Adrenal gland (tissue), 12 donors: ENCODE results near the gene DLEC1. TPM values are rescaled to one million over a fixed set of nuclear protein-coding genes. Genes with fewer than 3 reads are reported as not detected.
A peak's percentile ranks its signal among the peaks of the same experiment; 100 is the strongest.

Experiments used
- DNase-seq, 7 donors: peaks; one replicate each; pipeline ENCODE4 v3.0.0-alpha.2; 2019 to 2020
- H3K27ac ChIP-seq, 5 donors: fragments of 200-600 bp; sonication (generic) in 4 of 5; 1 replicate in 3 of 5; 2 replicates in 2 of 5; pipeline versions ENCODE4 v1.5.1 to v1.8.0; 2016 to 2020; ENCODE audit warnings: mild to moderate bottlenecking in 1 of 5
- H3K27me3 ChIP-seq: fragments of 200-600 bp; 2 replicates; pipeline ENCODE4 v1.8.0; 2021
- H3K36me3 ChIP-seq, 2 donors: fragments of 200-600 bp; replicated peaks in 1 of 2; 1 replicate in 1 of 2; 2 replicates in 1 of 2; pipeline versions ENCODE4 v1.5.1 to v1.8.0; 2018 to 2022
- H3K4me1 ChIP-seq, 2 donors: fragments of 200-600 bp; replicated peaks in 1 of 2; 1 replicate in 1 of 2; 2 replicates in 1 of 2; pipeline versions ENCODE4 v1.5.1 to v1.8.0; 2018 to 2021
- H3K4me3 ChIP-seq, 4 donors: fragments of 200-600 bp; sonication (generic) in 3 of 4; one replicate each; pipeline ENCODE4 v1.5.1; 2016 to 2018
- H3K9me3 ChIP-seq, 3 donors: fragments of 200-600 bp; sonication (generic) in 1 of 3; replicated peaks in 1 of 3; 1 replicate in 2 of 3; 2 replicates in 1 of 3; pipeline versions ENCODE4 v1.5.1 to v1.8.0; 2016 to 2021
- POLR2A ChIP-seq, 2 donors: fragments of 450-650 bp; IDR thresholded peaks; one replicate each; pipeline ENCODE4 v1.6.1; 2017; ENCODE audit warnings: antibody characterized with exemption in 2 of 2, mild to moderate bottlenecking in 2 of 2, moderate library complexity in 1 of 2
- WGBS, 4 donors: extraction: QIAGEN DNeasy Blood & Tissue Kit in 2 of 4; methylation state at CpG; one replicate each; pipeline versions ENCODE4 v1.1.5 to v1.1.7; 2013 to 2017; 5-methylcytosine and 5-hydroxymethylcytosine counted together
- intact Hi-C, 2 donors: fragments of 100-400 bp; cut with DNase I; formaldehyde crosslinking; loops; one replicate each; pipeline versions ENCODE4 v1.14.1 to v1.15.0; 2022 to 2023
- polyA plus RNA-seq, 3 donors: library from polyadenylated mRNA; stranded (reverse); fragments of 200-250 nt in 2 of 3; fragments of 350-450 nt in 1 of 3; fragmentation: Illumina TruSeq in 1 of 3; extraction: RNeasy Lipid Tissue Mini Kit (QIAGEN cat#74804) in 1 of 3; gene quantifications; one replicate each; pipeline ENCODE4 v1.2.3, GENCODE V29; 2013 to 2014
- total RNA-seq, 9 donors: library from RNA; depleted of rRNA in 4 of 9; stranded (reverse); fragments of >200 nt in 4 of 9; fragments of 120-200 nt in 1 of 9; fragmentation: NEBNext Ultra II Directional in 1 of 9; extraction: Animal tissue kit (Norgen Biotek cat#: 25700) in 1 of 9; gene quantifications; one replicate each; pipeline versions ENCODE4 v1.1.0 to v1.2.4, GENCODE V29; 2013 to 2023
- TF ChIP-seq, protein P1 (sequence below), 6 experiments: fragments of 450-650 bp in 4 of 6; fragments of 200-600 bp in 2 of 6; sonication (generic) in 1 of 6; IDR thresholded peaks; 1 replicate in 5 of 6; 2 replicates in 1 of 6; pipeline versions ENCODE4 v1.5.1 to v1.8.0; 2016 to 2021; ENCODE audit warnings: antibody characterized with exemption in 6 of 6, mild to moderate bottlenecking in 2 of 6, moderate library complexity in 1 of 6
- donor health status: healthy with polysubstance abuse.
- donor health status: Bipolar disorder and iron deficiency.
- donor health status: DM: yes; HTN: yes; CAD: no.
- donor health status: DM: no; HTN: no; CAD: no.
- donor health status: DM: no; HTN: no; CAD: no.
- donor health status: DM: yes; HTN: yes; CAD: no.

DLEC1 gene
- total and polyA plus RNA-seq, 12 donors, result 0.18 to 2.0 (median 1.1) TPM

DNA sequence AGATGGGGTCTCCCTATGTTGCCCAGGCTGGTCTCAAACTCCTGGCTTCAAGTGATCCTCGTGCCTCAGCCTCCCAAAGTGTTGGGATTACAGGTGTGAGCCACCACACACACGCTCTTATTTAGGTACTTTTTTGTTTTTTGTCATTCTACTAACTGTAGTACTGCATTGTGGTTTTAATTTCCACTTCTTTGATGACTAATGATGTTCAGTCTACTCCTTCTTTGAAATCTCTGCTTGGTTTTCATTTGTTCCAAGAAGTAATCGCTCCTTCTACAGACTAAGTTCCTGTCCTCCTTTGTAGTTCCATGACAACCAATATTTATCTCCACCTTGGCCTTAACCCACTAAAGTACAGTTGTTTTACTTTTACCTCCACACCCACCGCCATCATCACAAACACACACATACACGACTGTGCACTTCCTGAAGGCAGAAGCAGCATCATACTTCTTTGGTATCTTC is 529 bp upstream of the DLEC1 start:
- no peaks in the 10 kb centered on the region for H3K9me3 ChIP-seq
- H3K4me3 ChIP-seq, result peak overlapping the region in 1 of 4 donors; percentile 51
- no peak overlapping the region for H3K27ac ChIP-seq
- H3K27me3 ChIP-seq, result no peaks in the 10 kb centered on the region
- 79 to 93% (median 86%) methylated on average over 5 of the region's 5 CpGs for WGBS, 4 donors
- no peaks in the 10 kb centered on the region for H3K36me3 ChIP-seq
- no peaks in the 10 kb centered on the region for H3K4me1 ChIP-seq
- DNase-seq, result peak in 1 of 7 donors; percentile 4
- intact Hi-C loops, result no loop called here
- no peak for TF ChIP-seq POLR2A (IDR thresholded peaks at IDR 0.05)
- TF ChIP-seq, protein P1, sequence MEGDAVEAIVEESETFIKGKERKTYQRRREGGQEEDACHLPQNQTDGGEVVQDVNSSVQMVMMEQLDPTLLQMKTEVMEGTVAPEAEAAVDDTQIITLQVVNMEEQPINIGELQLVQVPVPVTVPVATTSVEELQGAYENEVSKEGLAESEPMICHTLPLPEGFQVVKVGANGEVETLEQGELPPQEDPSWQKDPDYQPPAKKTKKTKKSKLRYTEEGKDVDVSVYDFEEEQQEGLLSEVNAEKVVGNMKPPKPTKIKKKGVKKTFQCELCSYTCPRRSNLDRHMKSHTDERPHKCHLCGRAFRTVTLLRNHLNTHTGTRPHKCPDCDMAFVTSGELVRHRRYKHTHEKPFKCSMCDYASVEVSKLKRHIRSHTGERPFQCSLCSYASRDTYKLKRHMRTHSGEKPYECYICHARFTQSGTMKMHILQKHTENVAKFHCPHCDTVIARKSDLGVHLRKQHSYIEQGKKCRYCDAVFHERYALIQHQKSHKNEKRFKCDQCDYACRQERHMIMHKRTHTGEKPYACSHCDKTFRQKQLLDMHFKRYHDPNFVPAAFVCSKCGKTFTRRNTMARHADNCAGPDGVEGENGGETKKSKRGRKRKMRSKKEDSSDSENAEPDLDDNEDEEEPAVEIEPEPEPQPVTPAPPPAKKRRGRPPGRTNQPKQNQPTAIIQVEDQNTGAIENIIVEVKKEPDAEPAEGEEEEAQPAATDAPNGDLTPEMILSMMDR (IDR thresholded peaks at IDR 0.05), result no peak

DNA sequence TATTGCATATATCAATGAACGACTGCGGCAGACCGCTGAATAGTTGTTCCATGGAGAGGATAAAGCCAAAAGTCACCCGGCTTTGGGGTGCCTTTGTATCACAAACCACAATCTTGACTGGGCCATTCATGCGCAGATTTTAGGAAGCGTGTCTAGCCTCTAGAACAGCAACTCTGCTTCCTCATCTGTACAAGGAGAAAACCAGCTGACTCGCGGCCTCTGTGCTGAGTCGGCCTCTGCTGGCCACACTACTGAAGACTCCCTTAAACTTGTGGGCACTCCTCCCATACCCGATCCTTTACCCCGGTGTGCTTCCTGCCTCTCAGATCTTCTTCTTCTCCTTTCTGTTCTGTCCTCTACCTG is 872 bp downstream of the DLEC1 start:
- H3K4me3 ChIP-seq, result peak overlapping the region in 1 of 4 donors; percentile 51
- no peaks in the 10 kb centered on the region for H3K4me1 ChIP-seq
- intact Hi-C loops, result no loop called here

DNA sequence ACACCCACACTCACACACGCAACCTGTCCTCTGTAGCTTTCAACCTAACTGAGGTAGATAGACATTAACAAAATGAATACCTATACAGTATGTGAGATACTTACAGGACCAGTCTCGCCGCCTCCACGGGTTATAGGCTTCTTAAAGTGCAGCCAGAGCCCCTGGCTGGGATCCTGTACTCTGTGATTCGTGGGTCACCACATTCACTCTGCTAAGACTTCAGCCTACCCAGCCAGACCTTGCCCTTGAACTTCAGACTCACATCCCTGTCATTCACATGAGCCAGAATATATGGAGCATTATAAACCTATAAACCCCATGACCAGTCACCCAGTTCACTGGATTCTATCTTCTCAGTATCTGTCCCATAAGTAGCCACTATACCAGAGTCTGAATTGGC is 1.4 kb downstream of the DLEC1 start:
- TF ChIP-seq, protein P1 (IDR thresholded peaks at IDR 0.05), result no peak
- TF ChIP-seq POLR2A (IDR thresholded peaks at IDR 0.05), result no peak
- H3K27me3 ChIP-seq, result no peaks in the 10 kb centered on the region
- H3K27ac ChIP-seq, result no peak overlapping the region
- WGBS, 4 donors, result 86 to 92% (median 88%) methylated on average over 5 of the region's 5 CpGs
- H3K36me3 ChIP-seq, result no peaks in the 10 kb centered on the region
- intact Hi-C loops, result no loop called here
- H3K4me1 ChIP-seq, result no peaks in the 10 kb centered on the region
- no peaks in the 10 kb centered on the region for H3K9me3 ChIP-seq
- no peak overlapping the region for H3K4me3 ChIP-seq
- DNase-seq, result no peak

More for the DNA sequence above, 872 bp downstream of the DLEC1 start:
- no peaks in the 10 kb centered on the region for H3K9me3 ChIP-seq
- no peaks in the 10 kb centered on the region for H3K27me3 ChIP-seq
- H3K27ac ChIP-seq, result no peak overlapping the region
- peak in 6 of 7 donors; percentile 41 to 76 (median 56) for DNase-seq
- TF ChIP-seq POLR2A (IDR thresholded peaks at IDR 0.05), result no peak
- TF ChIP-seq, protein P1 (IDR thresholded peaks at IDR 0.05), result no peak
- H3K36me3 ChIP-seq, result no peaks in the 10 kb centered on the region
- WGBS, 4 donors, result 47 to 64% (median 60%) methylated on average over 11 of the region's 11 CpGs

DNA sequence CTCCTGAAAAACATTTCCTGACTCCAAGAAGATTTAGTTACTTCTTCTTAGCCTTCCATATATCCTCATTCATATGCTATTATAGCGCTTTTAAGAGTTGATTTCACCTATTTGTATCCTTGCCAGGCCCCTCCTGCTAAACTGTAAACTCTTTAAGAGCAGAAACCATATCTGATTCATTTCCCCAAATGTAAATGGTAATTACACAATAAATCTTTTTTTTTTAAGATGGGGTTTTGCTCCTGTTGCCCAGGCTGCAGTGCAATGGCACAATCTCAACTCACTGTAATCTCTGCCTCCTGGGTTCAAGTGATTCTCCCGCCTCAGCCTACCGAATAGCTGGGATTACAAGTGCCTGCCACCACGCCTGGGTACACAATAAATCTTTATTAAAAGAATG is 4.5 kb downstream of the DLEC1 start:
- no peaks in the 10 kb centered on the region for H3K36me3 ChIP-seq
- intact Hi-C loops, result no loop called here
- H3K9me3 ChIP-seq, result no peaks in the 10 kb centered on the region
- 79 to 93% (median 87%) methylated on average over 4 of the region's 4 CpGs for WGBS, 4 donors
- no peaks in the 10 kb centered on the region for H3K27me3 ChIP-seq
- no peak overlapping the region for H3K4me3 ChIP-seq
- DNase-seq, result no peak
- no peak overlapping the region for H3K27ac ChIP-seq
- TF ChIP-seq, protein P1 (IDR thresholded peaks at IDR 0.05), result no peak
- TF ChIP-seq POLR2A (IDR thresholded peaks at IDR 0.05), result no peak
- peaks cover 0 to 11% of the 10 kb centered on the region in 2 donors for H3K4me1 ChIP-seq
